Activated naive CD4-positive, alpha-beta T cell treated with anti-CD3 and anti-CD28 coated beads, Interleukin-2, amount 10 ng/mL, durations not matched to agents 7 days and 5 days (primary cell): Measurements from ENCODE around the gene RNF227.

Experiments
- CTCF ChIA-PET: fragments of 350-600 bp; sonication (Branson Sonifier 250); formaldehyde crosslinking; loops from one replicate; lab custom pipeline; 2021; ENCODE audit warnings: antibody characterized with exemption; lab: Charles Lee
- DNase-seq: peaks from one replicate; pipeline ENCODE4 v3.0.0-alpha.2; 2020
- H3K27ac Mint-ChIP-seq: one replicate; pipeline ENCODE4 v1.8.0; 2021; ENCODE audit warnings: mild to moderate bottlenecking, moderate library complexity, mixed read lengths
- H3K27me3 Mint-ChIP-seq: one replicate; pipeline ENCODE4 v1.8.0; 2021; ENCODE audit warnings: mild to moderate bottlenecking, mixed read lengths
- H3K36me3 Mint-ChIP-seq: one replicate; pipeline ENCODE4 v1.8.0; 2021; ENCODE audit warnings: mixed read lengths
- H3K4me1 Mint-ChIP-seq: one replicate; pipeline ENCODE4 v1.8.0; 2021; ENCODE audit warnings: mixed read lengths
- H3K4me3 Mint-ChIP-seq: one replicate; pipeline ENCODE4 v1.8.0; 2021; ENCODE audit warnings: mild to moderate bottlenecking, moderate library complexity, mixed read lengths
- H3K9me3 Mint-ChIP-seq: one replicate; pipeline ENCODE4 v1.8.0; 2021; ENCODE audit warnings: mixed read lengths

The RNF227 gene

DNA sequence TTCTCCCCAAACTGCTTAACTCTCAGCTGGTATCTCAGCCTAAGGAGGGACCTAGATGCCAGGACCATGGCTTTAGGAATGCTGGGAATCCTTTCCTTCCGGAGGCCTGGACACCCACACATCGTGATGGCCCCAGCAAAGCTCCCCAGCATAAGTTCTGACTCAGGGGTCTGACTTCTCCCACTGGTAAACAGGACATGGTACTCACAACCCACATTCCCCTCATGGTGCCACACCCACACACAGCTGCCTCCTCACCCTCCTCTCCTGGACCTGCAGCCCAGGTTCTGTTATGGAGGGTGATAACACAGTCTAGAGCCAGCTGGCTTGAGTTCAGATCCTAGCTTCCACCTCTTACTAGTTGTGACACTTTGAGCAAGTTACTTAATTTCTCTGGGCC, 719 bp upstream of the RNF227 start:
- no peak for DNase-seq
- H3K36me3 Mint-ChIP-seq: peaks cover 6% of the 10 kb centered on the region
- peak overlapping the region; percentile 82 for H3K27ac Mint-ChIP-seq
- H3K27me3 Mint-ChIP-seq: peaks cover 4% of the 10 kb centered on the region
- no peaks in the 10 kb centered on the region for H3K9me3 Mint-ChIP-seq
- H3K4me3 Mint-ChIP-seq: peak overlapping the region; percentile 87
- CTCF ChIA-PET: interaction anchor here (0.9 to 5.0 kb wide), 5 partner anchors 15 to 140 kb away, joined by 4 to 49 read pairs (median 7); partner anchors contain the start of genes CNTROB and TRAPPC1
- H3K4me1 Mint-ChIP-seq: peaks cover 41% of the 10 kb centered on the region

DNA sequence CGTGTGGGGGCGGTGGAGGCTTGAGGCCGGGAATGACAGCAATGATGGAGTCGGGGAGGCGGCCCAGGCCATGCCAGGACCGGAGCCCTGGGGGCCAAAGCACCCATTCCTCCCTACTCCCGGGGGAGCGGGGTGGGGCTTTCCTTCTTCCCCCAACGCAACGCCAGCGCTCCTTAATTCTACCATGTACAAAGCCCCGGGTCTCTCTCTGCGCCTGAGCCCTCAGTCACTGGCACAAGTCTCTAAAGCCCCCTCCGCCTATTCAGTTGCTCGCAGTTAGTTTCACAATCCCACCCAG, 245 bp upstream of the RNF227 start:
- Mint-ChIP-seq H3K27ac (peak overlapping the region; percentile 82), H3K4me1 (peaks cover 43% of the 10 kb centered on the region), H3K9me3 (no peaks in the 10 kb centered on the region), H3K4me3 (peak overlapping the region; percentile 87), H3K36me3 (peaks cover 9% of the 10 kb centered on the region), H3K27me3 (peaks cover 4% of the 10 kb centered on the region)
- no peak for DNase-seq
- CTCF ChIA-PET: interaction anchor here (0.9 to 5.0 kb wide), 7 partner anchors 16 to 142 kb away, joined by 3 to 49 read pairs (median 4); partner anchors contain the start of genes CNTROB and TRAPPC1

DNA sequence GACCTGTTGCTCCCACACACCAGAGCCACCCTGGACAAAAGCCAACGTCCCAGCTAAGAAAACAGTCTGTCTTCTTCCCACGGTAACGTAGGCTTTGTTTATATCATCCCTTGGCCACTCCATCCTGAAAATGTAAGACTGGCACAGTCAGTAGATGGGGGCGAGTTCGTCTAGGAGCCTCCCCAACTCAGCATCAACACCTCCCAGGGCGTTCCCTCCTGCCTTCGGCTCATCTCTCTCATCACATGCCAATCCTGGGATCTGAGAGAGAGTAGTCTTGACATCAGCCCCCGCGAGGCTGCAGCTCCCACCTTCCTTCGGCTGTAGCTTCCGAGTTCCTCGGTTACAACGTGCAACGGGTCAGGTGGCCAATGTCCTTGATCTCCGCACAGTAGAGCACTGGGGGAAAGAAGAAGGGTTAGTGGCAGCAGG, 894 bp downstream of the RNF227 start:
- Mint-ChIP-seq H3K27ac (peak overlapping the region; percentile 94), H3K36me3 (peaks cover 19% of the 10 kb centered on the region), H3K27me3 (peaks cover 4% of the 10 kb centered on the region), H3K4me1 (peaks cover 43% of the 10 kb centered on the region), H3K4me3 (peak overlapping the region; percentile 87), H3K9me3 (no peaks in the 10 kb centered on the region)
- CTCF ChIA-PET: interaction anchor here (1.0 to 5.0 kb wide), 6 partner anchors 17 to 143 kb away, joined by 3 to 49 read pairs (median 5); partner anchors contain the start of genes CNTROB and TRAPPC1
- no peak for DNase-seq

DNA sequence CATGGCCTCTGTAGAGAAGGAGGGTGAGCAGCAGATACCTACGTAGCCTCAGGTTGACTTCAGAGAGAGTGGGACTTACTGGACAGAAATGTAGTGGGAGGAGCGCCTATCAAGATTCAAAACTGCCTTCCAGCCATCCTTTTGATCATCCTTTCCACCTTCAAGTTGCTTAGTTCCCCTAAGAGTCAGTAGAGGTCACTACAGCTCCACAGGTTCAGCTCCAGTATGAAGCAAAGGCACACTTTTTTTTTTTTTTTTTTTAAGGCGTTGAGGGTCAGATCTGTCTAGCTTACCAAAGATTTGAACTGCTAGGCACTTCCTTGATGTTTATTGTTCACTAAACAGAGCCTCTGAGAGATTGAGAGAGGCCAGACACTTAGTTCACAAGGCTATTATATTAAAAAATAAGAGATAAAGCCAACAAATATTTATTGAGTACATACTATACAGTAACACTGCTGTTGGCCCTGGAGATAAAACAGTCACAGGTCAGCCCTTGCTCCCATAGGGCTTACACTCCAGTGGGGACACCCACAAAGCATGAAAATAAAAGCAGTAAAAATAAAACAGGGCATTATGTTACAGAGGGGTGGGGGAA, 3.1 kb downstream of the RNF227 start:
- peak; percentile 62 for DNase-seq
- Mint-ChIP-seq H3K9me3 (no peaks in the 10 kb centered on the region), H3K36me3 (peaks cover 37% of the 10 kb centered on the region), H3K27me3 (peaks cover 4% of the 10 kb centered on the region), H3K27ac (peak overlapping the region; percentile 29), H3K4me1 (peaks cover 43% of the 10 kb centered on the region), H3K4me3 (no peak overlapping the region)
- CTCF ChIA-PET: interaction anchor here (1.1 to 4.6 kb wide), 12 partner anchors 14 to 197 kb away, joined by 3 to 71 read pairs (median 5); partner anchors contain the start of genes CNTROB and TRAPPC1

DNA sequence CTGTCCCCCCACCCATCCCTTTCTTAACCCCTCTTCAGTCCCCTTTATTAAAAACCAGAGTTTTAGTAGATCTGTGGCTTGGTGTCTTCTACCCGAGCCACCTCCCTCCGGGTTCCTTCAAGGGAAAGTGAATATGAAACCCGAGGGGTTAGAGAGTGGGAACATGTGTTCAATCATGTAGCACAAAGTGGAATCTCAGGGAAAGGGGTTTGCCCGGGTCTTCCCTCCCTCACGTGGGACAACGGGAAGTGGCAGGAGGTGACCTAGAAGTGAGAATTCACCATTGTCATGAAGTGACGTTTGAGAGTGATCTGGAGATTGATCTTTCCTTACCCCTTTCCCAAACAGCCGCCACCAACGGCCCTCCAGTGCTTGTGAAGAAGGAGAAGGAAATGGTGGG, 5.0 kb downstream of the RNF227 start:
- H3K36me3 Mint-ChIP-seq: peaks cover 50% of the 10 kb centered on the region
- H3K27ac Mint-ChIP-seq: peak overlapping the region; percentile 14

DNA sequence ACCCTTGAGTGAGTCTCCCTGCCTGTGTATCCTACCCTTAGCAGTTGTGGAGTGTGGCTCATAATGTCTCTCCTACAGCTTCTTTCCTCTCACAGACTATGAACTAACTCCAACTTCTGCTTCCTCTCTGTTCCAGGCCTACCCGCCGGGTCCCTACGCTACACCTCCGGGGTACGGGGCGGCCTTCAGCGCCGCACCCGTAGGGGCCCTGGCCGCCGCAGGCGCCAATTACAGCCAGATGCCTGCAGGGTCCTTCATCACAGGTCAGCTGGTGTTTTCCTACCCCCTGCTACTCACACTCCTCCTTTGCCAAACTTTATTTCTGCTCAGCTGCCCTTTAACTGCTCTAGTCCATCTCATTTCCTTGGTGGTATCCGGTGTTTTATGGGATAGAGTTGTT, 5.4 kb downstream of the RNF227 start:
- Mint-ChIP-seq H3K27ac (peak overlapping the region; percentile 14), H3K36me3 (peaks cover 54% of the 10 kb centered on the region), H3K9me3 (no peaks in the 10 kb centered on the region), H3K4me3 (no peak overlapping the region), H3K4me1 (peaks cover 32% of the 10 kb centered on the region), H3K27me3 (no peaks in the 10 kb centered on the region)
- no peak for DNase-seq
- CTCF ChIA-PET: interaction anchor here (0.6 to 4.6 kb wide), 3 partner anchors 47 to 78 kb away, joined by 3 to 71 read pairs (median 16); no protein-coding TSS in a partner anchor

More for the DNA sequence above, 5.0 kb downstream of the RNF227 start:
- no peak for DNase-seq
- CTCF ChIA-PET: interaction anchor here (0.9 to 4.6 kb wide), 3 partner anchors 47 to 86 kb away, joined by 3 to 71 read pairs (median 16); no protein-coding TSS in a partner anchor
- peaks cover under 1% of the 10 kb centered on the region for H3K27me3 Mint-ChIP-seq
- H3K4me1 Mint-ChIP-seq: peaks cover 33% of the 10 kb centered on the region
- H3K4me3 Mint-ChIP-seq: no peak overlapping the region
- H3K9me3 Mint-ChIP-seq: no peaks in the 10 kb centered on the region

DNA sequence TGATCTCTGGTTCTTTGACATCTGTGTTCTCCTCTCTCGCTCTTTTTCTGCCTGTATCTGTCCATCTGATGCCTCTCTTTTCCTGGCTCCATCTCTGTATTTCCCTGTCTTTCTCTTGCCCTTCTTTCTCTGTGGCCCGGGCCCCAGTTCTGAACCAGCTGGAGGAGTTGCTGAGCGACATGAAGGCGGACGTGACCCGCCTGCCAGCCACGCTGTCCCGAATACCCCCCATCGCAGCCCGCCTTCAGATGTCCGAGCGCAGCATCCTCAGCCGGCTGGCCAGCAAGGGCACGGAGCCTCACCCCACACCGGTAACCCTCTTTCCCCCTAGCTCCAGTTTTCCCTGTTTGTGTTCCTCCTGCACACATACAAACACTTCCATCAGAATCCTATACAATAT, 5.8 kb downstream of the RNF227 start:
- H3K27ac Mint-ChIP-seq: no peak overlapping the region
- H3K9me3 Mint-ChIP-seq: no peaks in the 10 kb centered on the region
- H3K4me3 Mint-ChIP-seq: no peak overlapping the region
- peaks cover 28% of the 10 kb centered on the region for H3K4me1 Mint-ChIP-seq
- no peak for DNase-seq
- H3K36me3 Mint-ChIP-seq: peaks cover 58% of the 10 kb centered on the region
- CTCF ChIA-PET: interaction anchor here (0.6 to 4.6 kb wide), 3 partner anchors 47 to 79 kb away, joined by 3 to 71 read pairs (median 16); no protein-coding TSS in a partner anchor
- no peaks in the 10 kb centered on the region for H3K27me3 Mint-ChIP-seq

DNA sequence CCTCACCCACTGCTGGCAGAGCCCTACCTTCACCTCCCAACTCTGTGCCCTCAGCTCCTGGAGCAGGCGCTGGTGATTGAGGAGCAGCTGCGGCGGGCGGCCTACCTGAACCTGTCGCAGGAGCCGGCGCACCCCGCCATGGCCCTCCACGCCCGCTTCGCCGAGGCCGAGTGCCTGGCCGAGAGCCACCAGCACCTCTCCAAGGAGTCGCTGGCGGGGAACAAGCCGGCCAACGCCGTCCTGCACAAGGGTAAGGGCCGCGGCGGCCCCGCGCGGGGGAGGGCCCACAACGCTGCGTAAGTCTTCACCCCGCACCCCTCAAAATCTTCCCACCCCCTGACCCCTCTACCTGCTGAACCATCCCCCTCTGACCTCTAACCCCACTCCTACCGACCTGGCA, 7.0 kb downstream of the RNF227 start:
- CTCF ChIA-PET: no interaction called here
- peaks cover 70% of the 10 kb centered on the region for H3K36me3 Mint-ChIP-seq
- H3K4me1 Mint-ChIP-seq: peaks cover 17% of the 10 kb centered on the region
- H3K9me3 Mint-ChIP-seq: no peaks in the 10 kb centered on the region
- no peak overlapping the region for H3K27ac Mint-ChIP-seq
- no peaks in the 10 kb centered on the region for H3K27me3 Mint-ChIP-seq
- DNase-seq: no peak
- H3K4me3 Mint-ChIP-seq: no peak overlapping the region

DNA sequence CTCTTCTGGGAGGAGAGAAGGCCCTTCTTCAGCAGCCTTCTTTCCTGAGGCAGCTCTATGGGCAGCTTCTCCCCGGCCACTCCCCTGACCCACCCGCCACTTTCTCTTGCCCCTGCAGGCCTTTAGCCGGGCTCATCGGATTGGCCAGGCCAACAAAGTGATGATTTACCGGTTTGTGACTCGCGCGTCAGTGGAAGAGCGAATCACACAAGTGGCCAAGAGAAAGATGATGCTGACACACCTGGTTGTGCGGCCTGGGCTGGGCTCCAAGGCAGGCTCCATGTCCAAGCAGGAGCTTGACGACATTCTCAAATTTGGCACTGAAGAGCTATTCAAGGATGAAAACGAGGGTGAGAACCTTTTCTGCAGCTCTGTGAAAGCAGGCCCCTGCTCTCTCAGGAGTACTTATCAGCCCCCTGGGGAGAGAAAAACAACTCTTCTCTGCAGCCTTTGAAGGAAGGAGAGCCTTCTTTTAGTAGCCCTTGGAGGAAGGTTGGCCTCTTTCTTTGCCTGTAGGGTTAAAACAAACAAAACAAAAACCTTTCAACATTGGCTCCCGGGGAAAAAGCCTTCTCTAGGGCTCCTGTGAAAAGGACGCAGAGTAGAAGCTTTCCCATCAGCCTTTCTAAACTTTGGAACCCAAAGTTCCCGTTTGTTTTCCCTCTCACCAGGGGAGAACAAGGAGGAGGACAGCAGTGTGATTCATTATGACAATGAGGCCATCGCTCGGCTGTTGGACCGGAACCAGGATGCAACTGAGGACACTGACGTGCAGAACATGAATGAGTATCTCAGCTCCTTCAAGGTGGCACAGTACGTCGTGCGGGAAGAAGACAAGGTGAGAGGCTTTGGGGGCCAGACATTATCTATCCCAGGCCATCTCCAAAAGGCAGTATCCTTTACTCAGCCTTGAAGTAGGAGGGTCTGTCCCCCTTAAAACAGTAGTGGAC, 12.7 kb downstream of the RNF227 start:
- Mint-ChIP-seq H3K27me3 (no peaks in the 10 kb centered on the region), H3K27ac (no peak overlapping the region), H3K4me3 (no peak overlapping the region), H3K36me3 (peaks cover 82% of the 10 kb centered on the region), H3K9me3 (no peaks in the 10 kb centered on the region), H3K4me1 (no peaks in the 10 kb centered on the region)
- CTCF ChIA-PET: interaction anchor here (1.0 to 2.5 kb wide), 2 partner anchors 41 to 44 kb away, joined by 3 to 11 read pairs; no protein-coding TSS in a partner anchor
- DNase-seq: no peak

DNA sequence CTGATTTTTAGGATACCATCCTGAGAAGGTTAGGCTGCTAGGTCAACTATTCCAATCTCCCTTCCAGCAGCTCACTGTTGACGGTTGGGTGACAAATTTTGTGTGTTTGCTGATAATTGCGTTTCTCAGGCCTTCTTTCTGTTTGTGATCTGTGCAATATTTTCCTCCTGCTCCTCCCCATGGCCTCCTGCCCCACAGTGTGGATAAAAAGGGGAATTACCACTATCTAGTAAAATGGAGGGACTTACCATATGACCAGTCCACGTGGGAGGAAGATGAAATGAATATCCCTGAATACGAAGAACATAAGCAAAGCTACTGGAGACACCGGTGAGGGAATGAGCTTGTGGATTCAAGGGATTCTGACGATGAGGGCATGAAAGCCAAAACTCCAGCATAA, 18.3 kb downstream of the RNF227 start:
- DNase-seq: no peak
- no peak overlapping the region for H3K4me3 Mint-ChIP-seq
- peaks cover 77% of the 10 kb centered on the region for H3K36me3 Mint-ChIP-seq

DNA sequence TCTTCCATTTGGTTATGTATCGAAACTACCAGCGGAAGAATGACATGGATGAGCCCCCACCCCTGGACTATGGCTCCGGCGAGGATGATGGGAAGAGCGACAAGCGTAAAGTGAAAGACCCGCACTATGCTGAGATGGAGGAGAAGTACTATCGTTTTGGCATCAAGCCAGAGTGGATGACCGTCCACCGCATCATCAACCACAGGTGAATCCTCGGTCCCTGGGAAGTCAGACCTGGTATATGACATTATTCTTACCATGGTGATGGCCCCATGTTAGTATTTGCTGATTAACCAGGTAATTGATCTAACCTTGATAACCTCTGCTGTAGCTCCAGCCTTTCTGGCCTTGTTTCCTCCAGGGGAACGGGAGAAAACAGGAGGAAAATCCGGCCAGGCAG, 19.0 kb downstream of the RNF227 start:
- Mint-ChIP-seq H3K36me3 (peaks cover 73% of the 10 kb centered on the region), H3K27ac (peak overlapping the region; percentile 47), H3K4me1 (peaks cover 4% of the 10 kb centered on the region), H3K27me3 (no peaks in the 10 kb centered on the region), H3K9me3 (no peaks in the 10 kb centered on the region), H3K4me3 (no peak overlapping the region)
- no peak for DNase-seq
- CTCF ChIA-PET: interaction anchor here (0.6 to 4.9 kb wide), 4 partner anchors 14 to 100 kb away, joined by 3 to 38 read pairs (median 4); no protein-coding TSS in a partner anchor

More for the DNA sequence above, 18.3 kb downstream of the RNF227 start:
- Mint-ChIP-seq H3K27ac (no peak overlapping the region), H3K27me3 (no peaks in the 10 kb centered on the region), H3K9me3 (no peaks in the 10 kb centered on the region), H3K4me1 (peaks cover 4% of the 10 kb centered on the region)
- CTCF ChIA-PET: interaction anchor here (0.6 to 4.9 kb wide), 7 partner anchors 15 to 144 kb away, joined by 3 to 38 read pairs (median 3); no protein-coding TSS in a partner anchor

DNA sequence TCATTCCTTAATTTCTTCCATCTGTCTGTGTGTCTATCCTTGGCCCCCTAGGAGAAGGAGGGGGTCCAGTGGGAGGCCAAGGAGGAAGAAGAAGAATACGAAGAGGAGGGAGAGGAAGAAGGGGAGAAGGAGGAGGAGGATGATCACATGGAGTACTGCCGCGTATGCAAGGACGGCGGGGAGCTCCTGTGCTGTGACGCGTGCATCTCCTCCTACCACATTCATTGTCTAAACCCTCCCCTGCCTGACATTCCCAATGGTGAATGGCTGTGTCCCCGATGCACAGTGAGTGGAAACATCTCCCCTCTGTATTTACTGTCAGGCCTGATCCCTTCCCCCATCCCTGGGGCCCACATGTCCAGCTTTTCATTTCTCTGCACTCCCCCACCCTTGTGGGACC, 21.2 kb downstream of the RNF227 start:
- H3K9me3 Mint-ChIP-seq: no peaks in the 10 kb centered on the region
- no peak overlapping the region for H3K4me3 Mint-ChIP-seq
- CTCF ChIA-PET: interaction anchor here (1.0 to 1.3 kb wide), 2 partner anchors 147 to 179 kb away, joined by 3 read pairs; no protein-coding TSS in a partner anchor
- no peak for DNase-seq
- no peak overlapping the region for H3K27ac Mint-ChIP-seq
- no peaks in the 10 kb centered on the region for H3K27me3 Mint-ChIP-seq
- peaks cover 11% of the 10 kb centered on the region for H3K4me1 Mint-ChIP-seq
- peaks cover 72% of the 10 kb centered on the region for H3K36me3 Mint-ChIP-seq

DNA sequence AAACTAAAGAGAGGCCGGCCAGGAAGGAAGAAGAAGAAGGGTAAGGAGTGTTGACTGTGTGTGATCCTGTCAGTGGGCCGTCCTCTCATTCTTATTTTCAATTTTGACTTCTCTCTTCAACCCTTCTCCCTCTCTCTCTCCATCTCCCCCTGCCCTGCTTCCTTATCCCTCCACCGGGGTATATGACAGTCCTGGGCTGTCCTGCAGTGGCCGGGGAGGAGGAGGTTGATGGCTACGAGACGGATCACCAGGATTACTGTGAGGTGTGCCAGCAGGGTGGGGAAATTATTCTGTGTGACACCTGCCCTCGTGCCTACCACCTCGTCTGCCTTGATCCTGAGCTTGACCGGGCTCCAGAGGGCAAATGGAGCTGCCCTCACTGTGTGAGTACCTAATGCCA, 21.9 kb downstream of the RNF227 start:
- H3K36me3 Mint-ChIP-seq: peaks cover 72% of the 10 kb centered on the region
- no peaks in the 10 kb centered on the region for H3K9me3 Mint-ChIP-seq
- peak overlapping the region; percentile 59 for H3K27ac Mint-ChIP-seq
- H3K4me1 Mint-ChIP-seq: peaks cover 11% of the 10 kb centered on the region
- CTCF ChIA-PET: interaction anchor here (1.0 kb wide), 1 partner anchor 180 kb away, joined by 3 read pairs; no protein-coding TSS in a partner anchor
- H3K27me3 Mint-ChIP-seq: no peaks in the 10 kb centered on the region
- DNase-seq: no peak
- H3K4me3 Mint-ChIP-seq: no peak overlapping the region
